MCF 10A (cell line): Measurements from ENCODE around the gene NELL1. TPM values are rescaled to one million over a fixed set of nuclear protein-coding genes. Genes with fewer than 3 reads are reported as not detected.

Experiments used
- BruUV-seq: library from RNA; stranded (reverse); fragments of 400-500 nt; replicated peaks from 2 replicates; lab custom pipeline; 2021; lab: Mats Ljungman, UMichigan
- CTCF ChIA-PET: fragments of 300-600 bp; sonication (Branson Sonifier 250); formaldehyde crosslinking; extraction: SDS; loops from one replicate; lab custom pipeline; 2021; ENCODE audit warnings: antibody characterized with exemption, inconsistent platforms; lab: Yijun Ruan, JAX
- POLR2A ChIA-PET: fragments of 300-600, 350-650 bp; sonication (Branson Sonifier 250); formaldehyde crosslinking; extraction: SDS; loops from one replicate; lab custom pipeline; 2020; ENCODE audit warnings: antibody characterized with exemption, inconsistent platforms; lab: Yijun Ruan, JAX
- DNase-seq: peaks from one replicate; pipeline ENCODE4 v3.0.0-alpha.2; 2018; ENCODE audit not compliant: unreplicated experiment
- H3K27ac Mint-ChIP-seq: one replicate; pipeline ENCODE4 v1.8.0; 2022; ENCODE audit warnings: mild to moderate bottlenecking, low read depth, mixed read lengths; ENCODE audit not compliant: unreplicated experiment
- H3K27me3 Mint-ChIP-seq: one replicate; pipeline ENCODE4 v1.8.0; 2022; ENCODE audit warnings: mixed read lengths; ENCODE audit not compliant: insufficient read depth, unreplicated experiment
- H3K36me3 Mint-ChIP-seq: one replicate; pipeline ENCODE4 v1.8.0; 2022; ENCODE audit warnings: mild to moderate bottlenecking, moderate library complexity, mixed read lengths; ENCODE audit not compliant: insufficient read depth, unreplicated experiment
- H3K4me1 Mint-ChIP-seq: one replicate; pipeline ENCODE4 v1.8.0; 2022; ENCODE audit warnings: mixed read lengths; ENCODE audit not compliant: insufficient read depth, unreplicated experiment
- H3K4me3 Mint-ChIP-seq: one replicate; pipeline ENCODE4 v1.8.0; 2022; ENCODE audit warnings: mild to moderate bottlenecking, moderate library complexity, mixed read lengths; ENCODE audit not compliant: unreplicated experiment
- H3K9me3 Mint-ChIP-seq: one replicate; pipeline ENCODE4 v1.8.0; 2022; ENCODE audit warnings: mixed read lengths; ENCODE audit not compliant: unreplicated experiment
- CTCF ChIP-seq: fragments of 200-600 bp; IDR thresholded peaks from one replicate; pipeline ENCODE4 v1.8.0; 2022; ENCODE audit warnings: antibody characterized with exemption, mild to moderate bottlenecking; ENCODE audit not compliant: unreplicated experiment
- intact Hi-C: fragments of 100-400 bp; cut with micrococcal nuclease; formaldehyde crosslinking; loops from 2 replicates; pipeline ENCODE4 v1.14.1; 2022
- total RNA-seq: library from RNA; stranded (reverse); gene quantifications from 2 replicates; pipeline ENCODE4 v1.2.3, GENCODE V29; 2022

The NELL1 gene
- total RNA-seq, 1 experiment from 2014 or later = not detected

- CTCF ChIA-PET = no interaction called here
- no peaks in the 10 kb centered on the region for H3K4me1 Mint-ChIP-seq
- no peaks in the 10 kb centered on the region for H3K36me3 Mint-ChIP-seq
Observed at GRCh38 chr11:21489416-21490115, 820.2 kb downstream of the NELL1 start.

DNA sequence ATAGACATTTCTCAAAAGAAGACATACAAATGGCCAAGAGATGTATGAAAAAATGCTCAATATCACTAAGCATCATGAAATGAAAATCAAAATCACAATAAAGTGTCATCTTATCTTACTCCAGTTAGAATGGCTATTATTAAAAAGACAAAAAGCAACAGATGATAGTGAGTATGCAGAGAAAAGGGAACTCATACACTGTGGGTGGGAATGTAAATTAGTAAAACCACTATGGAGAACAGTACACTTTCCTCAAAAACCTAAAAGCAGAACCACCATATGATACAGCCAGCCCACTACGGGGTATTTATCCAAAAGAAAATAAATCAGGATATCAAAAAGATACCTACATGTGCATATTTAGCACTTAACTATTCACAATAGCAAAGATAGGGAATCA lies 823.5 kb downstream of the NELL1 start:
- ChIA-PET CTCF (no interaction called here), POLR2A (no interaction called here)
- Mint-ChIP-seq H3K36me3 (no peaks in the 10 kb centered on the region), H3K4me1 (no peaks in the 10 kb centered on the region), H3K27ac (no peak overlapping the region), H3K9me3 (peaks cover 30% of the 10 kb centered on the region), H3K27me3 (no peaks in the 10 kb centered on the region), H3K4me3 (no peak overlapping the region)
- TF ChIP-seq CTCF = no peak
- DNase-seq = no peak
- intact Hi-C loops = no loop called here
- BruUV-seq = no TSS peak

More at GRCh38 chr11:21489416-21490115, 820.2 kb downstream of the NELL1 start:
- DNase-seq = no peak
- no peak overlapping the region for H3K27ac Mint-ChIP-seq
- intact Hi-C loops = no loop called here
- H3K4me3 Mint-ChIP-seq = no peak overlapping the region
- H3K9me3 Mint-ChIP-seq = peaks cover 39% of the 10 kb centered on the region
- POLR2A ChIA-PET = no interaction called here
- TF ChIP-seq CTCF = no peak
- no TSS peak for BruUV-seq
- H3K27me3 Mint-ChIP-seq = no peaks in the 10 kb centered on the region

DNA sequence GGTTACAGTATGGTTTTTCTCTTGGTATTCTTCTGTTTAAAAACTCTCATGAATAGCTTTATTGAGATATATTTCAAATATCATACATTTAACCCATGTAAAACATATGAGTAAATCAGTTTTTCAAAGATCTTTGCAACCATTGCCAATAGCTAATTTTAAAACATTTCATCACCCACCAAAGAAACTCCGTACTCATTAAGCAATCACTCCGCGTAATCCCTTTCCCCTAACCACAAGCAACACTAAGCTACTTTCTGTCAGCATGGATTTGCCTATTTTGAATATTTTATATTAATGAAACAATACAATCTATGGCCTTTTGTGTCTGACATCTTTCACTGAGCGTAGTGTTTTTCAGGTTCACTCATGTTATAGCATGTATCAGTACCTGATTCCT lies 825.6 kb downstream of the NELL1 start:
- no peak overlapping the region for H3K27ac Mint-ChIP-seq
- H3K4me1 Mint-ChIP-seq = no peaks in the 10 kb centered on the region
- no TSS peak for BruUV-seq
- no peaks in the 10 kb centered on the region for H3K27me3 Mint-ChIP-seq
- ChIA-PET CTCF (interaction anchor here (0.6 kb wide), 1 partner anchor 847 kb away, joined by 4 read pairs; no protein-coding TSS in a partner anchor), POLR2A (no interaction called here)
- H3K4me3 Mint-ChIP-seq = no peak overlapping the region
- no peak for TF ChIP-seq CTCF
- intact Hi-C loops = no loop called here
- H3K36me3 Mint-ChIP-seq = no peaks in the 10 kb centered on the region
- DNase-seq = no peak
- H3K9me3 Mint-ChIP-seq = peaks cover 16% of the 10 kb centered on the region

DNA sequence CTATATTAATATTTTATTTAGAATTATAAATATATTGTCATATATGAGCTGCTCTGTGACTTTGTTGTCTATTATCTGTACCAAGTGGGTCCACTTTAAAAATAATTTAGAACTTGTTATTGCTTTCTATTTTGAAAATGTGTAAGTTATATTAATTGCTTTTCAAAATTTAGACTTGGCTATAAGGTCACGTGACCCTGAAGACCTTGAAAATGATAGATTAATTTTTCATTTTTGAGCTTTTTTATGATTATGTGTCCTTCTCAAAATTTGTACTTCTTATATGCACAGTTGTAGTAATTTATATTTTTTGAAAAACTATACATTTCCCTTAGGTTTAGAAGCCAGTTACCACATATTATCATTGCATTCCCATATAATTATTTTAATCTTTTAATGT lies 826.5 kb downstream of the NELL1 start:
- BruUV-seq = no TSS peak
- no peak overlapping the region for H3K4me3 Mint-ChIP-seq
- H3K4me1 Mint-ChIP-seq = no peaks in the 10 kb centered on the region
- no peak overlapping the region for H3K27ac Mint-ChIP-seq
- TF ChIP-seq CTCF = no peak
- DNase-seq = no peak
- peaks cover 7% of the 10 kb centered on the region for H3K9me3 Mint-ChIP-seq
- intact Hi-C loops = no loop called here
- ChIA-PET CTCF (interaction anchor here (0.6 kb wide), 1 partner anchor 58 kb away, joined by 3 read pairs; no protein-coding TSS in a partner anchor), POLR2A (no interaction called here)
- H3K36me3 Mint-ChIP-seq = no peaks in the 10 kb centered on the region
- no peaks in the 10 kb centered on the region for H3K27me3 Mint-ChIP-seq
